LoVo (cell line): ENCODE data around the gene TTLL7.
A peak's percentile ranks its signal among the peaks of the same experiment; 100 is the strongest.

ENCODE experiments used
- DNase-seq: peaks from one replicate; pipeline ENCODE4 v3.0.0-alpha.2; 2016; ENCODE audit warnings: low spot score

Gene TTLL7, protein sequence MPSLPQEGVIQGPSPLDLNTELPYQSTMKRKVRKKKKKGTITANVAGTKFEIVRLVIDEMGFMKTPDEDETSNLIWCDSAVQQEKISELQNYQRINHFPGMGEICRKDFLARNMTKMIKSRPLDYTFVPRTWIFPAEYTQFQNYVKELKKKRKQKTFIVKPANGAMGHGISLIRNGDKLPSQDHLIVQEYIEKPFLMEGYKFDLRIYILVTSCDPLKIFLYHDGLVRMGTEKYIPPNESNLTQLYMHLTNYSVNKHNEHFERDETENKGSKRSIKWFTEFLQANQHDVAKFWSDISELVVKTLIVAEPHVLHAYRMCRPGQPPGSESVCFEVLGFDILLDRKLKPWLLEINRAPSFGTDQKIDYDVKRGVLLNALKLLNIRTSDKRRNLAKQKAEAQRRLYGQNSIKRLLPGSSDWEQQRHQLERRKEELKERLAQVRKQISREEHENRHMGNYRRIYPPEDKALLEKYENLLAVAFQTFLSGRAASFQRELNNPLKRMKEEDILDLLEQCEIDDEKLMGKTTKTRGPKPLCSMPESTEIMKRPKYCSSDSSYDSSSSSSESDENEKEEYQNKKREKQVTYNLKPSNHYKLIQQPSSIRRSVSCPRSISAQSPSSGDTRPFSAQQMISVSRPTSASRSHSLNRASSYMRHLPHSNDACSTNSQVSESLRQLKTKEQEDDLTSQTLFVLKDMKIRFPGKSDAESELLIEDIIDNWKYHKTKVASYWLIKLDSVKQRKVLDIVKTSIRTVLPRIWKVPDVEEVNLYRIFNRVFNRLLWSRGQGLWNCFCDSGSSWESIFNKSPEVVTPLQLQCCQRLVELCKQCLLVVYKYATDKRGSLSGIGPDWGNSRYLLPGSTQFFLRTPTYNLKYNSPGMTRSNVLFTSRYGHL

DNA sequence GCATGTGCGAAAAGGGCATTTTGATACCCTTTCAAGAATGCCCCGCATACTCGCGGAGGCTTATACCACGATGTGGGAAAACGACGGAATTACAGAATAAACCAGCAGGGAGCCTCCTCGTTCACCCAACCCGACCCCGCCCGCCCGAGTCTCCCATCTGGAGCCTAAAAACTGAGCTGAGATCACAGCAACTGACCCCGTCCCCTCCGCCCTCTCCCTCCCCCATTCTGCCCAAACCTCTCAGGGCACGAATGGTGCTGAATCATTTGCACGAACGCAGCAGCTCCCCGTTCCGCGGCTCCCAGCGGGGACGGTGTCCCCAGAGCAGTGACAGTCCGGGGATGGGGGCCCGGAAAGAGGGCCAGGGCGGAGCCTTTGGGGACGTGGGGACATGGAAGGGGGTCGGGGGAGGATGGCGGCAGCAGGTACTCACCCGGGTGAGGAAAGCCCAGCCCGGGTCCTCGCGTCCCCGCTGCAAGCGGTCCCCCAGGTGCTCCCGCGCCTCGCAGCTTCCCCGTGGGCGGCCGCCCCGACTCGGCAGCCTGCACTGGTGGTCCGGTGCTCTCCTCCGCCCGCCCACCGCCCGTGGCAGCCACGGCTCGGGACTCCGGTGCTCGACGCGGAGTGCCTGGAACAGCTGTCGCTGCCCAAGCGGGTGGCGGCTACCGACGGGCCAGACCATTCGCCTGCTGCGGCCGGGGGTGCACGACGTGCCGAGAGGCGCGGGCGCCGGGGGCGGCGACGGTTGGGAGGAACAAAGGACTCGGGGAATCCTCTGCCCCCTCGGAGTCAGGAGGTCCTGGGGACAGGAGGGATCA, at the start of gene TTLL7:
TSS of gene TTLL7 (minus strand) at position 635 of the 818 bp plus-strand sequence. CDS start 46,921 bp downstream, outside the sequence.
- DNase-seq = peak; percentile 56

DNA sequence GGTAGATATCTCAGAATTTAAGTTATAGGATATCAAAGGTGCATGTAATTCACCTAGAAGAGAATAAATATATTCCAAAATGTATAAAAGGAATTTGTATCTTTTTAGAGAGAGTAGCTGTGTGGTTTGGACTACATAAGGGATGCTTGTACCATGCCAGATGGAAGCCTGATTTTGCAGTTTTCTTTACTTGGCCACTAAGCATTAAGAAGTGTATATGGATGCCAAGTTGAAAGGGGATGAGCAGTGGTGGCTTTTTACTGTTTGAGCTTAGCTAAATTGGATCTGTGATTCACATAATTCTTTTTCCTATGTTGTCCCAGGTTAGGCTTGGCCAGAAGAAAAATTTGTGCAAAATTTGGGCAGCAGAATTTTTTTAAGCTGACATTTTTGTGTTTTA, 43.5 kb upstream of the TTLL7 start:
- DNase-seq = no peak

DNA sequence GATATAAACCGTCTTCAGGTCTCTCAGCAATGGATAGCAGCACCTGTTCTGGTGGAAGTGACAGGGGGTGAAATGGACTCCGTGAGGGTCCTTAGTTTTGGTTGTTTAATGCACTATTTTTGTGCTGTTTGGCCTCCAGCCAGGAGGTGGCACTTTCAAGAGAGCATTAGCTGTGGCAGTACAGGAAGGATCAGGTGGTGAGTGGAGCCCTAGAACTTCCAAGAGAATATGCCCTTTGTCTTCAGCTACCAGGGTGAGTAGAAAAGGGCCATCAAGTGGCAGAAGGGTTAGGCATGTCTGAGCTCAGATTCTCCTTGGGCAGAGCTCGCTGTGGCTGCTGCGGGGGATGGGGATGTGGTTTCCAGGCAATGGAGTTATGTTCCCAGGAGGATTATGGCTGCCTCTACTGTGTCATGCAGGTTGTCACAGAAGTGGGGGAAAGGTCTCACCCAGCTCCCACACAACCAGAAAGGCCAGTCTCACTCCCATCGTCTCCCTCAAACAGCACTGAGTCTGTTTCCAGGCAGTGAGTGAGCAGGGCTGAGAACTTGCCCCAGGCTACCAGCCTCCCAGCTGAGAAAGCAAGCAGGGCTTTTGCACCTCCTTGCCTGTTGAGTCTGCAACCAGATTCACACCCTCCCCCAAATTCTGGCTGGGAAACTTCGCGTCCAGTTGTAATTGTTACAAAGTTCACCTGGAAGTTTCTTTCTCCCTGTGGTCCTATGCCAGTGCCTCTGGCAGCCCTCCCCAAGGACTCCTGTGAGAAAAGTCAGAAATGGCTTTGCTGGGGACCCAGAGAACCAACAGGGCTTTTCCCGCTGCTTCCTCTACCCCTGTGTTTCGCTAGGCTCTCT, 39.1 kb upstream of the TTLL7 start:
- DNase-seq = no peak

DNA sequence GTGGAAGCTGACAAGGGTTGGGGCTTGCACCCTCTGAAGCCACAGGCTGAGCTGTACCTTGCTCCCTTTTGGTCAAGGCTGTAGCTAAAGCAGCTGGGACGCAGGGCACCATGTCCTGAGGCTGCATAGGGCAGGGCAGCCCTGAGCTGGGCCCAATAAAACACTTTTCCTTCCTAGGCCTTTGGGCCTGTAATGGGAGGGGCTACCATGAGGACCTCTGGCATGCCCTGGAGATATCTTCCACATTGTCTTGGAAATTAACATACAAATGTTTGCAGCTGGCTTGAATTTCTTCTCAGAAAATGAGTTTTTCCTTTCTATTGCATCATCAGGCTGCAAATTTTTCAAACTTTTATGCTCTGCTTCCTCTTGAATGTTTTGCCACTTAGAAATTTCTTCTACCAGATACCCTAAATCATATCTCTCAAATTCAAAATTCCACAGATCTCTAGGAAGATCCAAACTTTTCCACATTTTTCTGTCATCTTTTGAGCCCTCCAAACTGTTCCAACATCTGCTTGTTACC, 32.9 kb upstream of the TTLL7 start:
- no peak for DNase-seq

DNA sequence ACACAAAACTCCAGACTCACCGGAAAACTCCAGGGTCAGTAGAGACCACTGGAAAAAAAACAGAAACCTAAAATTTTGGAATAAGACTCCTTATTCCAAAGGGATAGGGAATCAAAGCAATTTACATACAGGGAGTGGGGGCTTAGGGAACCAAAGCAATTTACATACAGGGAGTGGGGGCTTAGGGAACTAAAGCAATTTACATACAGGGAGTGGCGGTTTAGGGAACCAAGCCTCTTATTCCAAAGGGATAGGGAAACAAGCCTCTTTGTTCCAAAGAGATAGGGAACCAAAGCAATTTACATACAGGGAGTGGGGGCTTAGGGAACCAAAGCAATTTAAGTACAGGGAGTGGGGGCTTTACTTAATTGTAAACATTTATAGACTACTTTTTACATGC, 28.4 kb upstream of the TTLL7 start:
- DNase-seq = no peak

DNA sequence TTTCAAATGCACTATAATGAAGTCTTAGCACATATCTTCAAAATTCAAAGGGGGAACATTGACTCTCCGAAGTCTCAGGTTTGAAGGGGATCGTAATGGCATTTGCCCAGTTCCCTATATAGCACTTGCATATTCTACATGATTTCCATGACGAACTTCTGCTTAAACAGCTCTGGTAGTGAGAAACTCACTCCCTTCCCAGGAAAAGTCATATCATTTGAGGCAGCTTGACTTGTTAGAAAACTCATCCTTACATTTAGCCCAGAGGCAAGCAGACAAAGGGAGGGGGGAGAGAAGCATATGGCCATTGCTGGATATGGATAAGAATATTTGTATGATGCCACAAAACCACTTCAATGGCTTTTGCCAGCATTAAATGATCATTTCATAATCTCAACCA, 27.0 kb upstream of the TTLL7 start:
- no peak for DNase-seq

DNA sequence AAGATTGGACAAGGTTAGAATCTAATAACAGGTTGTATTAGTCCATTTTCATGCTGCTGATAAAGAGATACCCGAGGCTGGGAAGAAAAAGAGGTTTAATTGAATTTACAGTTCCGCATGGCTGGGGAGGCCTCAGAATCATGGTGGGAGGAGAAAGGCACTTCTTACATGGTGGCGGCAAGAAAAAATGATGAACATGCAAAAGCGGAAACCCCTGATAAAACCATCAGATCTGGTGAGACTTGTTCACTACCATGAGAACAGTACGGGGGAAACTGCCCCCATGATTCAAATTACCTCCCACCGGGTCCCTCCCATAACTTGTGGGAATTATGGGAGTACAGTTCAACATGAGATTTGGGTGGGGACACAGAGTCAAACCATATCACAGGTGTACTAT, 22.9 kb upstream of the TTLL7 start:
- no peak for DNase-seq

DNA sequence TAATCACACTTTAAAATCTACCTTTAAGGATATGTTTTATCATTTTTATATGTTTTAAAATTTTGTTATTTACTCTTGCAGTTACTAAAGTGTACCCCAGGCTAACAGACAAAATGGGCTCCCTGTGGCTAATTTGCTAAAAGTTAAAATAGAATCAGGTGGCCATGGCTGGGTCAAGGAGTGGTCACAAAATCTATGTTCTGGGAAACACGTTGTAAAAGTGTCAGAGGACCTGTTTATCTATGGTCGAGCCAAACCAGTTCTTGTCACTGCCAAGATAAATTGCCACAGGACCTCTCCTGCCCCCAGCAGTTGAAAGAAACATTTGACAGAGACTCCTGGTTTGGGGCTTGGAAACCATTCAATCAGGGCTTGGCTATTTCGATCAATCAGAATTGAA, 21.2 kb upstream of the TTLL7 start:
- no peak for DNase-seq

DNA sequence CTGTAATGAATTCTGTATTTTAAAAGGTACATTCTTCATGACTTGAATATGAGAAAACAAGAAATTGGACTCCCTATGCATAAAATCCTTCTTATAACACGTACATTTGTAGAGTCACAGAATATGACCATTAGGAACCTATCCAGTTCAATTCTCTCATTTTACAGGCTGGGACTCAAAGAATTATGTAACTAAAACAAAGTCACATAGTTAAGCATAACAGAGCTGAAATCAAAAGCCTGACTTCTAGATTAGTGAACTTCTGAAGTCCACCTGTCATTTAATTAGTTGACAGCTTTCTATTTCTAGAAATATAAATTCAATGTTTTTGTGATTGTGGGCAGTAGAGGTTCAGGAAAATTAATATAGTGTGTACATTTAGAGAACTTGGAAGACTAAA, 20.3 kb upstream of the TTLL7 start:
- DNase-seq = no peak

DNA sequence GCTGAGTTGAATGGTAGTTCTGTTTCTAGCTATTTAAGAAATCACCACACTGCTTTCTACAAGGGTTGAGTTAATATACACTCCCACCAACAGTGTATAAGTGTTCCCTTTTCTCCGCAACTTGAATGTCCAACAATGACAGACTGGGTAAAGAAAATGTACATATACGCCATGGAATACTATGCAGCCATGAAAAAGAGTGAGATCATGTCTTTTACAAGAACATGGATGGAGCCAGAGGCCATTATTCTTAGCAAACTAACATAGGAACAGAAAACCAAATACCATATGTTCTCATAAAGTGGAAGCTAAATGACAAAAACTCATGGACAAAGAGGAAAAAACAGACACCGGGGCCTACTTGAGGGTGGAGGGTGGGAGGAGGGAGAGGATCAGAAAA, 14.8 kb upstream of the TTLL7 start:
- no peak for DNase-seq

DNA sequence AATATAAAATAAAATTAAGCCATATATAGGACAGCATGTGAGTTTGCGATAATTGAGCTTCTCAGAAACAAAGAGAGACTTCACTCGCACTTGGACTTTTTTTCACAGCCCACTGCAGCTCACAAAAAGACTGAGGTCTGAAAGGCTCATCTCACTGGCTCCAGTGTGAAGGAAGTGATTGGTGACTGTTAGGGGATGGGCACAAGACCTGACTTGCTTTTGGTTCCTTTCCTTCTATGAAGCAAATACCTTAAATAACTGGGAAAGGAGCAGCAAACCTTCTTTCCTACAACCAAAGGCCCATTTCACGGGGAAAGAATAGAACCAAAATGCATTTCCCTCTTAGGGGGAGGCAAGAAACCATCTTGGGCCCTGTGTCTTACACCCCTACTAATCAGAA, 13.1 kb upstream of the TTLL7 start:
- no peak for DNase-seq

DNA sequence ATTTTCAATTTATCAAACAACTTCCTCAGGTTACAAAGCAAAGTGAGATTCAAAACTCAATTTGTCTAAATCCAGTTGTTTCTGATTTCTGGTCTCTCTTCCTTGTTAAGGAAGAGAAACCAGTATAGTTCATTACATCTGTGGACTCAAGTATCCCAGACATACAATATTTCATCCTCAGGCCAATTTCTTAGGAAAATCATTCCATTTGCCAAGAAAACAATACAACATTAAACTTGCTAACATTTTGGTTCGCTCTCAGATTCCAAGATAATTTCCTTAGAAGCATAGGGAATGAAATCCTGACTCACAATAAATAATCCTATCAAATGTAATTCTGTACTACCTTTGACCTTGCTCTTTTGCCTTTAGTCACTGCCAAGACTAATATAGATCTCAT, 11.2 kb upstream of the TTLL7 start:
- no peak for DNase-seq

DNA sequence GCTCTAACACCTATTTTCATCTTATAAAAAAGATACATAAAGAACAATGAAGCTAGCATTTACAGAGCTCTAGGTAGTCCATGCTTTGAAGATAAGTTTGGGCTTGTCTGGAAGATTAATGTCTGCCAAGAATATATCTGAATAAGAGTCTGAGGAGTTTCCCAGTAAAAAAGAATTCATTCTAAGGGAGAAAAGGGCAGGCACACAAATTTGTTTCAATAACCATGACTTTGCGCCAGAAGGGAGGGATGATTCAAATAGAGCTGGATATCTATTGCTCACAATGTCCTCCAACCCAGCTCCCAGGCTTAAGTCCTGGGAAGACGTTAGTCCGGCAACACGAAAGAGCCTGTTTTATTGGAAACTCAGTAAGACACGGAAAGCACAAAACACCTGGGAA, 9.7 kb upstream of the TTLL7 start:
- no peak for DNase-seq

DNA sequence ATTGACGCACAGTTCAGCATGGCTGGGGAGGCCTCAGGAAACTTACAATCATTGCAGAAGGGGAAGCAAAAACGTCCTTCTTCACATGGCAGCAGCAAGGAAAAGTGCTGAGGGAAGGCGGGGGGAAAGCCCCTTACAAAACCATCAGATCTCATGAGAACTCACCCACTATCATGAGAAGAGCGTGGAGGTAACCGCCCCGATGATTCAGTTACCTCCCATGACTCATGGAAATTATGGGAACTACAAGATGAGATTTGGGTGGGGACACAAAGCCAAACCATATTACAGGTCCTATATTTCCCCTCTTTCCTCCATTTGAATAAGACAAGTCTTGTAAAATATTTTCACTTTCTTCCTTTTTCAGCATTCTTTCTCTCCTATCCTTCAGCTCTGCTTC, 7.7 kb upstream of the TTLL7 start:
- DNase-seq = no peak

DNA sequence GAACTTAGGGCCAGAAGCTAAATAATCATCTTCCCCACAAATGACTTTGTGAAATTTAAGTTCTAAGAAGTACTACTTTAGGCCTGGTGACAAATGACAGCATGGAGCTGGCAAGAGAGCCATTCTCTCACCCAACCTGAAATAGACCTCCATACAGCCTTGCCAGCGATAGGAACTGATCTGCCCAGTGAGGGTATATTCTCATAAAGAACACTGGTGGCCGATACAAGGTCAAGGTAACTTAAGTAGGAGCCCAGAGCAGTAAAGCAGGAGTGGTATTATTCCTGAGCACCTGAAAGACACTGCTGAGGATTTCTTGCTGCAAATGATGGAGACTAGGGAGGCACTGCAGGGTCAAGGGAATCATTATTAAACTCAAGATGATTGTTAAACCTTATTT, 2.6 kb upstream of the TTLL7 start:
- DNase-seq = no peak

DNA sequence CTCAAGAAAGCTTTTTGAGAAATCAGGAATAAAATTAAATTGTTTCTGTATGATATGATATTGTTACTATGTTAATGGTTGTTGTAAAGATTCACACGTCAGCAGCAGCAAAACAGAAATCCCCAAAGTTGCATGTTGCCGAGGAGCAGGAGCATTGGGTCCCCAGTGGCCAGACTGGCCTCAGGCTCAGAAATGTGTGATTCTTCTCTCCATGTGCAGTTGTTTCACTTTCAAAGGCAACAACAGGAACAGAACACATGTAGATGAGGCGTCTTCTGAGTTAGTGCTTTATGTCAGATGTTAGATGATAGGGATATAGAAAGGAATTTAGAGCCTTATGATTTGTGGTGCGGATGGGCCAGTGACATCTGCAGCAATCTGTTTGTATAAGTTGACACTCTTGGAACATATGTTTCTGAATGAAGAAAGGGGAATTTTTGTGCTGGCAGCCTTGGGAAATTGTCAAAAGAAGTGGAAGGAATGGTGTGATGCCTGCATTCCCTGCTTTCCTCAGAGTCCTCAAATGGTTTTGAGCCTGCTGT, 2.1 kb upstream of the TTLL7 start:
- no peak for DNase-seq

DNA sequence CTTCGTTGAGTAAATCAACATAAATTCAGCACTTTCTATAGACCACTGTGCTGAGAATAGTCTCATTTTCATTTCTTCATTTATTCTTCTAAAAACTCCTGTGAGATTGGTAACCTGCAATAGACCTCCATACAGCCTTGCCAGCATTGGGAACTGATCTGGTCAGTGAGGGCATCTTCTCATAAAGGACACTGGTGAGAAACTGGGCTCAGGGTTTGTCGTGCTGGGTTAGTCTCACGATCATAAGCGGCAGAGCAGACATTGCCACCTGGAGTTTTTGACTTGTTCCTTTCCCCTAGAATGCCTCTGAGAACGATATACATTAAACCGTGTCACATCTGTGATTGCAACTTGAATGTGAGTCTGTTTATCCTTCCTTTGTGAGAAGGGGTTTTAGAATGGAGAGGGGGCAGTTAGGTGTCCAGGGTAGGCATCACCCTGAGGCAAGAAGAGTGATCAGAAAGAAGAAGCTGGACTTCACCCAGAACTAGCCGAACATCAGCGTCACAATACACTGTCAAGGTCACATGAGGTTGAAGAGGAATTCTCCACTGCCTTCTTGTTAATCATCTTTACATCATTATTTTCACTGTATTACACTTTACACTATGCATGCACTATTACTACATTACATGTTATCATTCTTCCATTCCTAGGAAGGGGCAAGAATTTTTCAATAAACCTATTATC, 1.4 kb upstream of the TTLL7 start:
- no peak for DNase-seq

DNA sequence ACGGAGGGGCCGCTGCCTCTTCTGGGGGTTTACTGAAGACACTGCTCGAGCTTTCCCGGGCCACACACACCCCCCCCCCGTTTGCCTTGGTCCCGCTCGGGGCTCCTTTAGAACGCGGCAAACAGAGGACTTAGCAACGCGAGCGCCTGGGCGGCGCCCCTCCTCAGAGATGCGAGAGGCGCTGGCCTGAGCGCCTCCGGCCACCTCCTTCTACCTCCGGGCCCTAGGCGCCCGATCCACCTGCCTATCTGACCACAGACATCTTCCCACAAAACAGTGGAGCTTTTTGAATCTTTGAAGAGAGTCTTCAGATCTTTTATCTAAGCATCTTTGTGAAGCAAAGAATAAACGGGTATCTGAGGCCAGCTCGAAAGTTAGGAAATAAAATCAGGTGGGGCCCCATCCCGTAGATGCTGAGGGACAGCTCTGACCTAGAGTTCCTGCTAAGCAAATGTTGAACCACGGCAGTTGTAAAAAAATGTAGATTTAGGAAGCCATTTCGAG, 436 bp upstream of the TTLL7 start:
- DNase-seq = peak; percentile 61

DNA sequence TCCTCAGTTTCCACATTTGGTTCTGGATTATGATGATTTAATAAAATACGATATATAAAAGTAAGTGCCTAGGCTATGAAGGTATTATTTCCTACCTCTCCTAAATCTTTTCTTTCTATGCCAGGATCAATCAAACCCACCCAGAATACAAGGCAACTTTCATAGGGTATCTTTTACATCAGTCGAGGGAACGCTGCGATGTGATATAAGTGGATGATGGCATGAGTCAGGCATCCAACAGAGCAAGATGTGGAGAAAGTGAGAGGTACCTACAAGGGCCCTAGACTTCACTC, 781 bp downstream of the TTLL7 start:
- no peak for DNase-seq

DNA sequence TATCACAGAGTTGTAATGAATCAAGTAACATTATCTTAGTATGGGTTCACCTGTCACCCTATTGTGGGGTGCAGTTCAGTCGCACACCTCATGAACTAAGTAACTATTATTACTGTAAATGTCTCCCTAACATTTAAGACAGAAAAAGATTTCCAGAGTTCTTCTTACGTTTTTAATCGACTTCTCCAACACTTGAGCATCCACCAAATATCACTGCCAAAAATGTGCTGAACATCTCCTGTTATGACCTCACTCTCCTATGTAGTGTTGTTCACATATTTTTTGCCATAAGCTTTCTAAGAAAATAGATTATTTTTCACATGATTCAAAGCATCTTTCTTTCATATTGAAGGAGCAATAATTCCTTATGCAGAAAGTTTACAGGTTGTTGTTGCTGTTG, 1.3 kb downstream of the TTLL7 start:
- no peak for DNase-seq
